ENCODE data around the gene THAP11. TPM values are rescaled to one million over a fixed set of nuclear protein-coding genes. Genes with fewer than 3 reads are reported as not detected.
A peak's percentile ranks its signal among the peaks of the same experiment; 100 is the strongest.

The THAP11 gene
- total and polyA plus RNA-seq, 2 of the 4 experiments (the other 2 are of a cell fraction): 13.3 to 14.5 TPM

GRCh38 chr16:67857547-67858233 lies 15.6 kb downstream of the THAP11 start:
- Histone ChIP-seq H3K9me1 (ENCODE audit: insufficient read depth, low read length) (peaks cover 62% of the 10 kb centered on the region), H2BK120ac (ENCODE audit: low read depth, low read length) (no peak overlapping the region), H4K5ac (ENCODE audit: low read depth, low read length) (no peak overlapping the region), H2AK5ac (ENCODE audit: low read depth, low read length) (no peak overlapping the region), H3K4ac (ENCODE audit: low read depth, low read length) (no peak overlapping the region), H3K27ac (ENCODE audit: insufficient read depth, low read length) (no peak overlapping the region), H4K20me1 (ENCODE audit: insufficient read depth, low read length) (peaks cover 97% of the 10 kb centered on the region), H3K4me1 (ENCODE audit: control insufficient read depth, insufficient read depth, low read length) (peaks cover 21% of the 10 kb centered on the region), H3K18ac (ENCODE audit: low read depth, low read length) (no peak overlapping the region), H3K4me2 (ENCODE audit: low read depth, low read length) (no peak overlapping the region), H3K4me3 (ENCODE audit: insufficient read depth, low read depth, low read length) (no peak overlapping the region), H2AK9ac (replicated peaks; ENCODE audit: low read depth, low read length, poor library complexity) (peak overlapping the region; percentile 1), H3K36me3 (ENCODE audit: control insufficient read depth, insufficient read depth, low read length) (peaks cover 17% of the 10 kb centered on the region), H3K14ac (replicated peaks; ENCODE audit: low read depth, low read length) (no peak overlapping the region), H3K79me1 (ENCODE audit: low read depth in 1 of 2, low read length in 2 of 2) (peaks cover 29 to 89% of the 10 kb centered on the region in 2 experiments), H3K9me3 (ENCODE audit: control insufficient read depth, insufficient read depth, low read length) (no peaks in the 10 kb centered on the region), H2BK15ac (ENCODE audit: low read depth, low read length) (no peak overlapping the region), H2AFZ (replicated peaks; ENCODE audit: low read length, poor library complexity) (no peak overlapping the region), H2BK20ac (ENCODE audit: low read depth, low read length) (no peak overlapping the region), H4K91ac (ENCODE audit: insufficient read depth, low read depth, low read length) (no peak overlapping the region), H3K9ac (ENCODE audit: low read depth, low read length) (no peak overlapping the region), H4K8ac (ENCODE audit: low read depth in 2 of 2, low read length in 2 of 2) (no peak overlapping the region), H3K23ac (ENCODE audit: low read depth, low read length) (no peak overlapping the region), H3K56ac (ENCODE audit: extremely low read depth, insufficient read depth, low read length) (no peak overlapping the region), H3K27me3 (ENCODE audit: control insufficient read depth, insufficient read depth, low read length) (no peaks in the 10 kb centered on the region), H2BK5ac (ENCODE audit: low read depth, low read length, poor library complexity, severe bottlenecking) (no peak overlapping the region)
- ATAC-seq (ENCODE audit: low read depth) (peak; percentile 96), DNase-seq (peak; percentile 92)
- intact Hi-C loops (cut with micrococcal nuclease) (no loop called here), dilution Hi-C loops (cut with HindIII; ENCODE audit: low sequenced_read_pairs, unreplicated experiment) (no loop called here), in situ Hi-C loops (cut with MboI; ENCODE audit: low sequenced_read_pairs) (no loop called here)
- no CpG with 5 or more reads among the region's 3 CpGs for WGBS, 2 experiments (ENCODE audit: extremely low coverage in 2 of 2, insufficient read length in 1 of 2)
- POLR2A ChIA-PET (ENCODE audit: unreplicated experiment): no interaction called here
- BruUV-seq (replicated peaks): no TSS peak
- CTCF ChIA-PET: interaction anchor here (1.3 to 2.0 kb wide), 2 partner anchors 26 to 41 kb away, joined by 4 to 8 read pairs; partner anchors contain the start of gene NRN1L
- TF ChIP-seq CEBPB (IDR thresholded peaks at IDR 0.05; ENCODE audit: low read depth, low read length): peak; percentile 60
- TF ChIP-seq USF2 (IDR thresholded peaks at IDR 0.05; ENCODE audit: low read depth, low read length): no peak
- no peak for TF ChIP-seq RFX5 (IDR thresholded peaks at IDR 0.05; ENCODE audit: low read depth, low read length)
- no peak for TF ChIP-seq CTCF (conservative IDR thresholded peaks at IDR 0.05; ENCODE audit: low read depth, low read length)
- TF ChIP-seq RCOR1 (IDR thresholded peaks at IDR 0.05; ENCODE audit: insufficient replicate concordance, low read length): peak; percentile 31
- TF ChIP-seq SMC3 (IDR thresholded peaks at IDR 0.05; ENCODE audit: low read depth, low read length): no peak
- TF ChIP-seq FOS (IDR thresholded peaks at IDR 0.05; ENCODE audit: low read depth, low read length): peak; percentile 71
- peak; percentile 68 for TF ChIP-seq MXI1 (IDR thresholded peaks at IDR 0.05; ENCODE audit: borderline replicate concordance, low read depth, low read length)
- TF ChIP-seq ELK1 (IDR thresholded peaks at IDR 0.05; ENCODE audit: borderline replicate concordance, low read depth, low read length): no peak
- TF ChIP-seq MAFK (IDR thresholded peaks at IDR 0.05; ENCODE audit: low read depth, low read length): peak; percentile 37; the same call in 1 of the 2 replicates
- TF ChIP-seq POLR2A (IDR thresholded peaks at IDR 0.05; ENCODE audit: low read depth, low read length): no peak
- peak; percentile 40 for TF ChIP-seq NFE2L2 (IDR thresholded peaks at IDR 0.05; ENCODE audit: low read depth, low read length)
- TF ChIP-seq BHLHE40 (IDR thresholded peaks at IDR 0.05; ENCODE audit: low read depth, low read length): peak; percentile 34; the same call in 1 of the 2 replicates
- no peak; the same call in 1 of the 2 replicates for TF ChIP-seq CHD1 (IDR thresholded peaks at IDR 0.05; ENCODE audit: low read depth, low read length)
- 0 out of 2 replicates have a peak, but pooled peaks have one; percentile 25 for TF ChIP-seq MAZ (IDR thresholded peaks at IDR 0.05; ENCODE audit: borderline replicate concordance, low read depth, low read length)
